ENCODE measurements around the gene ECE2.

GRCh38 chr3:184283681-184284080 is 7.9 kb downstream of the ECE2 start:
- TF ChIP-seq POLR2AphosphoS5 (IDR thresholded peaks at IDR 0.05) = no peak
- TF ChIP-seq CTCF (IDR thresholded peaks at IDR 0.05 in 8 of 11, conservative IDR thresholded peaks at IDR 0.05 in 3 of 11) = no peak
